ENCODE data around the gene SUMO3.

SUMO3 gene

DNA sequence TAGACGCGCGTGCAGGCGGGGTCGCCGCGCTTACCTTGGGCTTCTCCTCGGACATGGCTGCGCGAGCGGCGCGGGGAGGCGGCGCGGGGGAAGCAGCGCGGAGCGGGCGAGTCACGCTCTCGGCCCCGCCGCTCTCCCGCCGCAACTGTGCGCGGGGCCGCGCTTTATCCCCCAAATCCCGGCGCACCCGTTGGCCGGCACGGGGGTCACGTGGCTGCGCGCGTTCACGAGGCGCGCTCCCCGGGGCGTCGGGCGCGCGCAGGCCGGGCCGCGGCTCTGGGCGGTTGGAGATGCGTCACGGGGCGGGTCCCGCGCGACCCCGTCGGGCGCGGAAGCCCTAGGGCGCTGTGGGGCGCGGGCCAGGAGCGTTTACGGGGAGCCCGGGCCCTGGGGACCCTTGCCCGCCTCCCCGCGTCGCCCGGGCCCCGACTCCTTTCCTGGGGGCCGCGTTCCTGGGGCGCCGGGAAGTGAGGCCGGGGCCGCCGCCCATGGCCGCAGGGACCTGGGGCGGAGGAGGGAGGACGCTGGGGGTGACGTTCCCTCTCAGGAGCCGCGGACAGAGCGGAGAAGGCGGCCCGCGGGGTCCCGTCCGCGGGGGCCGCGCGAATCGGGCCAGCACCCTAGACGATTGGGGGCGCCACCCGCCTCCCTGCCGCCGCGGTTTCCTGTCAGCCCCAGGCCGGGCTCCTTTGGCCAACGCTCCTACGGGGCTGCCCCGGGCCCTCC, at the start of gene SUMO3:
Gene SUMO3 (minus strand): TSS at position 149 of the 726 bp plus-strand sequence. CDS start 94 bp downstream, at position 55.
- peak; percentile 83 for DNase-seq (ENCODE audit: low read depth)

DNA sequence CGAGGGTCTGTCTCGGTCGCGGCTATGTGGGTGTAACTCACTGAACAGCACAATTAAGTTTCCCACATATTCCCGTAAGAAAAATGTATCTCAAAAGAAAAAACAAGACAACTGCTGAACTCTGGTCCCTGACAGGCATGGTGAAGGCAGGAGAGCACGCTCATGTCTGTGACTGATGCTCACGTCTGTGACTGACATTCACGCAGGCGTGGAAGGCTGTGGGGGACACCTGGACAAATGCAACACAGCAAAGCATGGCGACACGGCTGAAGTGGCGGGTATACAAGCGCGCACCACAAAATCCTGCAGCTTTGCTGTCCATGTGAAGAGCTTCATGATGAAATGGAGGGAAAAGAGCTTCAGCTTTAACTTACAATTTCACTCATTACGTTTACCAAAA, 49.6 kb upstream of the SUMO3 start:
- DNase-seq (ENCODE audit: low read depth), result no peak

DNA sequence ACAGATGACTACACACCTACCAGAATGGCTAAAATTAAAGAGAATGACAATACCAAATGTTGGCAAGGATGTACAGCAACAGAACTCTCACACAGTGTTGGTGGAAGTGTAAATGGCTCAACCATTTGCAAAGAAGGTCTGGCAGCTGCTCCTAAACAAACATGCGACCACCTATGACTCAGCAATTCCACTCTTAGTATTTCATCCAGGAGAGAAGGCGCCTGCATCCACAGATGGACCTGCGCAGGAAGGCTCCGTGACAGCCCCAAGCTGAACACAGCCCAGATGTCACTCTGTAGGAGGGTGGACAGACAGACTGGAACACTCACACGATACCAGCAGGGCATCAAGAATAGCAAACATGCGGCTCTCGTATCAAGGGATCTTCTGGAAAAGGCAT, 48.9 kb upstream of the SUMO3 start:
- DNase-seq (ENCODE audit: low read depth), result peak; percentile 24

DNA sequence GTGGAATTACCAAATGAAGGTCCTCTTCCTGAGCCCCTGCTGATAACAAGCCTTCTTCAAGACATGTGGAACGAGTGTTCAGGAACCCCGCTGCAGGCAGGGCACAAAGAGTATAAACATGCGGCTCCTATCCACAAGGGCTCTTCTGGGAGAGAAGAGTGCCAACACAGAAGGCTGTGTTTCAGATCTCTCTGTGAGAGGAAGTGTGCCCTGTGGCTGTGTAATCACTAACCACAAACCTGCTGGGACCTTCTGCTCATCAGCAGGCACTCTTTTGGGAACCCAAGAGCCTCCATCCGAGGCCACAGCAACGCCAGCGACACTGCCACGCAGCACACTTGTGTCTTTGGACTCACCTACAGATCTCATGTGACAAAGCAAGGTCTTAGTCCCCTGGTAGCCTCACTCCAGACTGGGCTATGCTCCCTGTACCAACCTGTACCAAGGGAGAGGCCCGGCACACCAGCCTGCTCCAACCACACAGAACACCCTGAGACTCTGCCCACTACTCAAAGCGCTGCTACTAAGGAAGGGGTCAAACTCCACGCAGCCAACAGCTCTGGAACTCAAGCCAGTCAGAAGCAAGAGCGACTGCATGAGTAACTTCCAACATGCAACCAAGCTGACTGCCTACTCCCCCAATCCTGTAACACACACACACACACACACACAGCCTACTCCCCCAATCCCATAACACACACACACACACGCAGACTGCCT, 47.9 kb upstream of the SUMO3 start:
- no peak for DNase-seq (ENCODE audit: low read depth)

DNA sequence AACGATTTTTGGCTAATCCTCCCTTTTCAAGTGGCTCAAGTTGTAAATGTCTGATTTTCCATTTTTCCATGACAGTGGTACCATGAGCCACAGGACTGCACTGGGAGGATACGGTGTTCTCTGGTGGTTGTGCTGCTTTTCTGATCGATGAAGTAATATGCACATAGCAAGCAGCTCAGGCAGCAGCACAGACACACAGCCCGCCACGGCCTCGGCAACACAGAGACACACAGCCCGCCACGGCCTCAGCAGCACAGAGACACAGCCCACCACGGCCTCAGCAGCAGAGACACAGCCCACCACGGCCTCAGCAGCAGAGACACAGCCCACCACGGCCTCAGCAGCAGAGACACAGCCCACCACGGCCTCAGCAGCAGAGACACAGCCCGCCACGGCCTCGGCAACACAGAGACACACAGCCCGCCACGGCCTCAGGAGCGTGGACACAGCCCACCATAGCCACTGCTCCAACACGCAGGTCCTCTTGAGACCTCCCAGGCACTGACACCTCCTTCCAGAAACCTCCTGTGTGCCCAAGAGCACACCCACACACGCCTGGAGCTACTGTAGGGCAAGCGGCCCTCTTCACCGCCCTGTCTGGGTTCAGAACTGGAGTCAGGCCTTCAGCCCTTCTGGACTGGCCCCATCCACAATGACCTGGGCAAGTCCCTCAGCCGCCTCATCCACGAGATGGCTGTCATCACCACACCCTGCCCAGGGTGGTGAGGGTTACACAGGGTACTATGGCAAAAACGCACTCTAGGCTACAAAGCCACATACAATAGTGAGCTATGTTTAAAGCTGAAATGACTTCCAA, 45.2 kb upstream of the SUMO3 start:
- DNase-seq (ENCODE audit: low read depth), result no peak

DNA sequence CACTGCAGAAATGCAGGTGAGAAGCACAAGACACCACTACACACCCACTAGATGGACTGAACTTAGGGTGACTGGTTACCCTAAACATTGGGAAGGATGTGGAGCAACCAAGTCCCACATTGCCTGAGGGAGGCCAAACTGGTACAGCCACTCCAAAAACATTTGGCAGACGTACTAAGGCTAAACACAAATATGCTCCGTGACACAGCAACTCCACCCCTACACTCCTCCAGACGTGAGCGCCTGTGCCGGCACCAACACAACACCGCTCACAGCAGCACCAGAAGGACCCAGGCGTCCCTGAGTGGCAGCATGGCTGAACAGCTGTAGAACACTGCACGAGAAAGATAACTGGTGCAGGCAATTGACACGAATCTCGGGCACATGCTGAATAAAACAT, 40.9 kb upstream of the SUMO3 start:
- no peak for DNase-seq (ENCODE audit: low read depth)

DNA sequence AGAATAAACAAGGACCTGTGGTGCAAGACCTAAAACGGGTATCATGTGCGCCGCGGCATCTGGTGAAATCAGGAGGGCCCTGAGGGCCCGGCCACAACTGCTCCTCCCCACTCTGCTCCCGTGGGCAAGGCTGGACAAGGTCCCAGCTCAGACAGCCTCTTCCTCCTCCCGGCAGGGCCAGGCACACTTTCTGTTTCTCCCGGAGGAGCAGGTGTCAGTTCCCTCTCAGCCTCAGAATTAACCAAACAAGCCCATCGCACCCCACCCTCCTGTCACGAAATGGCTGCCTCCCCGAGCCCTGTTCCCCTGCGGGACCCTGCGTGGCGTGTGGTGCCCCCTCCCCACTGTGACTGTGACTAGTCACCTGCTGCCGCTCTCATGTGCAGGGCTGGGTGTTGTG, 40.4 kb upstream of the SUMO3 start:
- DNase-seq (ENCODE audit: low read depth), result no peak

DNA sequence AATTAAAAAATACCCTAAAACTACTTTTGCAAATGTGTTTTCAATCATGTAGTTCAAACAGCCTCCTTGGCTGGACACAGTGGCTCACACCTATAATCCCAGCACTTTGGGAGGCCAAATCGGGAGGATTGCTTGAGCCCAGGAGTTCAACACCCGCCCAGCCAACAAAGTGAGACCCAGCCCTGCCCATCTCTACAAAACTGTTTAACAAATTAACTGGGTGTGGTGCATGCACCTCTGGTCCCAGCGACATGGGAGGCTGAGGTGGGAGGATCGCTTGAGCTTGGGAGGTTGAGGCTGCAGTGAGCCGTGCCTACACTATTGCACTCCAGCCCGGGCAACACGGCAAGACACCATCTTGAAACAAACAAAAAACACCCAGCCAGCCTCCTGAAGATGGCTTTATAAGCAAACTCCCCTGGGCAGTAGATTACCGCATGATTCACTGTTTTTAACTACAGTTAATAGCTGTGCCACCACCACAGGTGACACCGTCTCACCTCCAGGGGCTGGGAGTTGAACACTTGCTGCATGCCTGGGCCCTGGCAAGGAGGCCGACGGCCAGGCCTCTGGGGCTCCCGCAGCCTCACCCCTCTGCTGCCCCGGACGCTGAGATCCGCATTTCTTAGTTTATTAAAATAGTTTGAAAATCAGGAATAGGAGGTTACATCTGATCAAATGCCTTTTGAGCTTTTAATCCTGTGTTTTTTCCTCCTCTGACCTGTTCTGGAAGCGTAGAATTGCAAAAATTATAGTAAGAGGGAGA, 39.4 kb upstream of the SUMO3 start:
- DNase-seq (ENCODE audit: low read depth), result no peak

DNA sequence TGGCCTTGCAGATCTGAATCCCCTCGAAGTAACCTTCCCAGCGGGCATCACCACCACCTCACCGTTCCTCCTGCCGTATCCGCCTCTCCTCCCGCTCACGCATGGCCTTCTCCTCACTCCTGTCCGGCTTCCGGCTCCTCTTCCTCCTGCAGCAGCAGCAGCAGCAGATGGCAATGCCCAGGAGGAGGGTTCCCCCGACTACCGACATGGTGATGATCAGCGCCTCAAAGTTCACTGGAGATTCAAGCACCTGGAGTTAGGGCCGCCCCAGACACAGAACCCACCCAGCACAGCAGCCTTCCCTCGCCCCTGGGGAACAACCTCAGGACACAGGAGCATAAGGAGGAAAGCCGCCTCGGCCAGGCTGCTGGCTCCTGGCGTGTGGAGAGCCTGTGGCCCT, 38.3 kb upstream of the SUMO3 start:
- no peak for DNase-seq (ENCODE audit: low read depth)

DNA sequence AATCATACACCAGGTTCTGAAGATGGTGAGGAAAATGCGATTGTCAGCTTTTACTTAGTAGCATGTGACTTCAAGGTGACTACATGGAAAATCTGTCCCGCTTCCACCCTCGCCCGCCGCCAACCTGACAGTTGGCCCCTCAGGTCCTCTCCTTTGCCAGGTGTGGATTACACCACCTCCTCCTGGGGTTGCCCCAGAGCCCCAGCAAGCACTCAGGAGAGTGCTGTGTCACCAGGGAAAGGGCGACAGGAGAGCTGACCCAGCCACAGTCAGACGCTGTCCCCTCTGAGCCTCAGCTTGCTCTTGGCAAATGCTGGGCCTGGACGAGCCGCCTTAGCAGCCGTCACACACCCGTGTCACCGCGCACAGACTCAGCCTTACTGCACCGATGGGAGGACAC, 37.7 kb upstream of the SUMO3 start:
- no peak for DNase-seq (ENCODE audit: low read depth)

DNA sequence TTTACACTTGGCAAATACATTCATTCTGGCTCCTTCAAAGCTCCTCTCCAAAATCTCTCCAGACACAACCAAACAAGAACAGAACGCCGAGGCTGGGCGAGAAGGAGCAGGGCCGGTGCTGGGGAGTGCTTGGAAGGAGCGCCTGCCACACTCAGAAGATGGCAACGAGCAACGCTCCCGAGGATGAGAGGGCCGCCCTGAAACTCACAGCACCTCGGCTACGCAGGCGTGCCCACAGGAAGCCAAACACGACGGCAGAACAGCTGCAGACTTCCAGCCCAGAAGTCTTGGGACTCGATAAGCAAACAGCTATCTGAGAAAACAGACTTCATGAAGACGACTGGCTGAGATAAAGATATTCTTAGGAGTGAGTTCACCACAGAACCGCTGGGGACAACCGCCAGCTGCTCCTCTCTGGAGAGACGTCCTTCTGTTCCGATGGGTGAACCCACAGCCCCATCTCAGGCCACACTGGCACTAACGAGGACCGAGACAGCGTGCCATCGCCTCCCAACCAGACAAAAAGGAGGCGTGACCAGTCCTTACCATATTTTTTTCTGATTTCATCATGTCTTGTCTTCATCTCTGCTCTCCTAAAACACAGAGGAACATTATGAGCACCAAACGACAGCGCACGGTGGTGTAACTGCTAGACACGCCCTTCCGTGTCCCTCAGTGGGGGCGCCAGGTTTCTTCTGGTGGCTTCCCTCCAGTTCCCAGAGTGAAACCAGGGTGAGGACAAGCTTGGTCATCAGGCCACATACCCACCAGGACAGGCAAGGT, 37.0 kb upstream of the SUMO3 start:
- no peak for DNase-seq (ENCODE audit: low read depth)

DNA sequence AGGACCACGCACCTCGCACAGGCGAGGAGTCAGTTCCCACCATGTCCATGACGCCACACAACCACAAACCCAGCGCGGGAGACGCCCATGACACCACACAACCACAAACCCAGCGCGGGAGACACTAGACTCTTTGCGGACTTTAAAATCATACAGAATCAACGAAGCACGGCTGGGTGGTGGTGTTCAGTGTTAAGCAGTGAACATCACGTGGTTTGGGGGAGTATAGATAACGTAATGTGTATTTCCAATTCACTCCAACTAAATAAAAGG, 36.5 kb upstream of the SUMO3 start:
- DNase-seq (ENCODE audit: low read depth), result no peak

DNA sequence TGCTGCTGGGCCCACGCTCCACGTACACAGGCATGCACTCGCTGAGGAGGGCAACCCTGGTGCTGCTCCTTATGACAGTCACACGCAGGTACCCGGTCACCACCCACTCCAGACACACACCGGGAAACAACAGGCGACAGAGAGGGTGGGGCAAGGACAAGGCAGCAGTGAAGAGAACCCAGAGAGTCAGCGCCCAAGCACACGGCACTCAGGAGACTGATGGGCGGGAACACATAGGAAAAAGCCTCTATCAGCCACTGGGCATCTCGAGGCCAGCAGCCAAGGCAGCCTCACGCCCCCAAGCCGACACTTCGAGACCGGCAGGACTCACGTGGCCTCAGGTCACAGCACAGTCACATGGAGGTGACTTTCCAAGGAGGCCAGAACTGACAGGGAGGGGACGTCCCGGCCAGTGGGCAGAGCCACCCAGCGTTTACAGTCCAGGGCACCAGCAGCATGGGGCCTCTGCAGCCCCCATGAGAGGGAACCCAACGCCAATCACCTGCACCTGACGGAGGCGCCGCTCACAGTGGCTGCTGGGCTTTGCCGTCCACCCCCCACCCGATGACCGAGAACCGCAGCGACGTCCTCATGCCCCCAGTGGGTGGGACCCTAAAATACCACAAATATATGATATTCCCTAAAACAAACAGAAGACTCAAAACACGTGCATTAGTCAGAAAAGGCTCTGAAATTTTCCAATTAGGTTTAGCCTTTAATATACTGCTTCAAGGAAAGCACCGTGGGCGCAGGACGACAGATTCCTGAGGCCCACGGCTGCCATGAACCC, 35.9 kb upstream of the SUMO3 start:
- DNase-seq (ENCODE audit: low read depth), result no peak

DNA sequence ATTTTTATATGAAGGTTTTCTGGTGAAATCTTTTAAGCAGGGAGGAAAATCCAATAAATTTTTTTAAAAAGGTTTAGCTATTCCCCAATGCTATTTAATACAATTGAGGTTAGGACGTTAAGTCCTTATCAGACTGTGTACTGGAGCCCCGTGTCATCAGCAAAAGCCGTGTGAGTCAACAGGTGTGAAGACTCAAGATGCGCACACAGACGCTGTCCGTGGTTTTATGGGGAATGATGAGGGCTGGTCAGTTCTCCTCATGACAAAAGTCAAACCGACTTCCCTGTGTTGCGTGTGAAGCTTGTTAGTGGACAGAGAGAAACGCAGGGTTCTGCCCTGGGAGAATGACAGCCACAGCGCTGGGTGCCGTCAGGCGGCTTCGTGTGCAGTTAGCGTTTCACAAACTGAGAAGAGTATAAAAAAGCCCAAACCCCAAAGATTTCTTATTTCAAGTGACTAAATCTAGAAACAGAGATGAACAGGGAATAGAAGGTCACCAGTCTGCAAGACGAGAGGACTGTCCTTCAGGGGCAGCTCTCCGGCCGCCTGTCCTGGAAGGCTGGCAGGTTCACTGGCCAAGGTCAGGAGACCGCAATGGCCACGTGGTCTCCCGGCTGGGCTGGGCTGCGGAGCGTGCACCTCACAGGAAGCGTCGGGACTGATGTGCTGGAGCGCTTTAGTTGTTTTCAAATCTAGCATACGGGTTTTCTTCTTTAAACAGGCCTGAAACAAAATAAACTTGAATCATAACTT, 33.2 kb upstream of the SUMO3 start:
- no peak for DNase-seq (ENCODE audit: low read depth)

DNA sequence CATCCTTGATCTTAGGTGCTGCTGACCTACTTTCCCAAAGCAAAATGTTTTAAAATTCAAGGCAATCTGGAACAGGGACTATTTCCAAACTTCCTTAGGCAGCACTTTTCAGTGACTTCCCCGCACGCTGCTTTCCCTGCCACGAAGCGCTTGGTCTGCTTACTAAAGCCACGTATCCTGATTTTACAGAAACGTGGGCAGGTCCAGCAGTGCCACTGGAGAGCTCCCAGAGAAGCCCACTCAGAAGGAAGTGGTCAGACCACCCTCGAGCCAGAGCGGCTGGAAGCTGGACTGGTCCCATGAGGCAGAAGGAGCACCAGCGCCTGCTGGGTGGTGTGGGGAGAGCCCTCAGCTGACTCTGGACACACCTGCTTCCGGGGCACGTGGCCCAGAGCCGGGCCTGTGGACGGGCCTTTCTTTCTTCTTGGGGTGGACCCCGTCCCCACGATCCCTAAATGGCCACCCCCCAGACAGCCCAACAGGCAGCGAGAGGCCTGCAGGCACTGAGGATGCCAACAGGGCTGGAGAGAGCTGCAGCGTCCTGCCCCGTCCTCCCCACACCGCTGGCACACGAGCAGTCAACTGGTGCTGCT, 32.4 kb upstream of the SUMO3 start:
- no peak for DNase-seq (ENCODE audit: low read depth)

DNA sequence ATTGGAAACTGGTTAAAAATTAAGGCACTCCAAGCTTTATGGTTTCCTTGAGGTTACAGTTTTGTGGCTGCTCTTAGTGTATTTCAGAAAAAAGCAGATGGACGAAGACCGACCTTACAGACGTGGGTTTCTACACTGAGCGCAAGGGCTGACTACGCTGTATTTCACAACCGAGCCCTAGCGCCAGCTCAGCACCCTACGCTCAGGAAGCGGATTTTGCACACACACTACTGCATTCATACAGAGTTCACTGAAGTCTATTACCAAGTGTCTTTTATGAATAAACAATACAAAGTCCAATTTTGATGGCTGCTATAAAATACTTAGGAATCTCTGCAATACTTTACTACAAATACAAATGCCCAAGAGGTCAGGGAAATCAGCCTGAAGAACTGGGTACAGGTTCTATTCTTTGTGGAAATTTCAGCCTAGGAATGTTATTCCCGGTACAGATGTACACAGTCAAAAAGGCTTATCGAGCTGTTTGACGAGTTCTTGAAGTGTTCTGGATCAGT, 31.8 kb upstream of the SUMO3 start:
- no peak for DNase-seq (ENCODE audit: low read depth)

DNA sequence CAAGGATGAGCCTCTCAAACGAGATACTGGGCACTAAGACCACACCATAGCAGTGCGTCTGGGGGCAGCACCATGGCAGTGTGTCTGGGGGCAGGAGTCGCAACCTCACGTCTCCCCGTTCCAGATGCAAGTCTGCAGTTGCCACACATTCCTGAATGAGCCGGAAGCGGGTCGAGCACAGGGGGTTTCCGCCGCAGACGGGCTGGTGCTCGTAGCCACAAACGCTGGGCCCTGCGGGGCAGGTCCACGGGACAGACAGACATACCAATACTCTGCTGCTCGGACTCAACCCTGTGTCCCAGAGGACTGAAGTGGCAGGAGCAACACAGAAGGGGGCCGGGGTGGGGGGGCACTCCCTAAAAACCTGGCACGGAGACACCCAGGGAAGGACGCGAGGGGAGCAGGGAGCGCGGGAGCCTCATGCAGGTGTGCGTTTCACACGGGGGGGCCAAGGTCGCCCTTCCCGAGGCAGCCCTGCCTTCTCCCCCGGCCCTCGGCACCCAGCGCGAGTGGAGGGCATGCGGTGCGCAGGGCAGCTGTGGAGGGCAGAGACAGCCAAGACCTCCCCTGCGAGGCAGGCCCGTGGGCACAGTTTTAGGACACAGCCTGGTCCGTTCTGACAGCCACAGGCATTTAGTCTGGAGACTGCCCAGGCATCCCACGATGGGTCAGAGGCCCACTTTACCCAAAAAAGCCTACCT, 31.1 kb upstream of the SUMO3 start:
- no peak for DNase-seq (ENCODE audit: low read depth)

DNA sequence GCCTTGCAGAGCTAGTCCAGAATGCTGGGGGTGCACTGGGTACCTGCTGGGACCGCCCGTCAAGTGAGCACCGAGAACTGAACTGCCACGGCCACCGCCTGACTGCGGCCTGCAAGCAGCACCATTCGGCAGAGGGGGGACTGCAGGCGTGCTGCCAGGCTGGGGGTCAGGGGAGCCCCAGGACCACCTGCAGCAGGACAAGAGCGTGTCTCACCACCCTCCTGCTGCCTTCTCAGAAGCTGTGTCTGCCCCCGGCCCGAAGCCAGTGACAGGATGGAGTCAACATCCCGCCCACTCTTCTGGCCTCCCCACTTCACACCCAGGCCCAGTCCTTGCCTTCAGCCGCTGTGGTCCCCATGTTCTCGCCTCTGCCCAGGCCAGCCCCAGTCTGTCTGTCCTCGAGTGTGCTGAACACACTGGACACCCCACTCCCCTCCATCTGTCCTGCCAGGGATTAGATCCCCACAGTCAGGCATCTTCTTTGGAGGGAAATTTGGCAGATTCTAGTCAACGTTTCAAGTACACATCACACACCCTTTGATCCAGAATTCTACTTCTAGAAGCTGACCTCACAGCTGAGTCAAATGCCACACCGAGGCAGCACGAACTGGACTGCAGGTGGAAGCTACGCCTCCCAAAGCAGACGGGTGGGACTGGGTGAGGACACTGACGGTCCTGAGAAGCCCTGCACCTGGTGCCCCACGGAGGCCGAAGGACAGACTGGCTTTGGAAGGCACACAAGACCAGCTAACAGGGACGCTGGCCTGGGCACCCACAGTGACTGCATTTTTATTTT, 29.6 kb upstream of the SUMO3 start:
- DNase-seq (ENCODE audit: low read depth), result no peak

All from fibroblast of gingiva (primary cell).